GM21529 (cell line): Measurements from ENCODE around the gene WASF2.
"Not testable (repeated sequence)": the region's sequence is repeated elsewhere in the genome, so short reads cannot be mapped to it uniquely, and the experiment has no call there.

Source experiments
- ATAC-seq: cut with Tn5 transposase; IDR thresholded peaks from one replicate; pipeline ENCODE4 v1.9.1; 2021; ENCODE audit not compliant: unreplicated experiment

Gene WASF2

GRCh38 chr1:27501159-27501558, 11.2 kb upstream of the WASF2 start:
- not testable (repeated sequence) for ATAC-seq

GRCh38 chr1:27499142-27499541, 9.2 kb upstream of the WASF2 start:
- ATAC-seq: no peak

GRCh38 chr1:27496604-27497155, 6.7 kb upstream of the WASF2 start:
- no peak for ATAC-seq

GRCh38 chr1:27492796-27493195, 2.8 kb upstream of the WASF2 start:
- no peak for ATAC-seq

GRCh38 chr1:27491748-27492700, 2.1 kb upstream of the WASF2 start:
- ATAC-seq: no peak

GRCh38 chr1:27489501-27489972, 430 bp downstream of the WASF2 start:
- peak; percentile 20 for ATAC-seq

GRCh38 chr1:27487966-27488884, 1.7 kb downstream of the WASF2 start:
- ATAC-seq: no peak

- ATAC-seq: no peak
Observed at GRCh38 chr1:27485363-27485762, 4.6 kb downstream of the WASF2 start.

GRCh38 chr1:27483659-27484058, 6.3 kb downstream of the WASF2 start:
- ATAC-seq: no peak

GRCh38 chr1:27481994-27482620, 7.9 kb downstream of the WASF2 start:
- ATAC-seq: no peak

GRCh38 chr1:27478098-27478497, 11.9 kb downstream of the WASF2 start:
- no peak for ATAC-seq

- ATAC-seq: no peak
Observed at GRCh38 chr1:27476237-27476636, 13.7 kb downstream of the WASF2 start.

- no peak for ATAC-seq
Observed at GRCh38 chr1:27475720-27476119, 14.2 kb downstream of the WASF2 start.

- no peak for ATAC-seq
Observed at GRCh38 chr1:27473755-27474154, 16.2 kb downstream of the WASF2 start.

GRCh38 chr1:27472098-27472497, 17.9 kb downstream of the WASF2 start:
- not testable (repeated sequence) for ATAC-seq

- ATAC-seq: no peak
Observed at GRCh38 chr1:27471477-27471876, 18.5 kb downstream of the WASF2 start.

- no peak for ATAC-seq
Observed at GRCh38 chr1:27469334-27469733, 20.6 kb downstream of the WASF2 start.

GRCh38 chr1:27468378-27468777, 21.6 kb downstream of the WASF2 start:
- ATAC-seq: not testable (repeated sequence)

GRCh38 chr1:27464926-27465647, 24.9 kb downstream of the WASF2 start:
- ATAC-seq: no peak

- not testable (repeated sequence) for ATAC-seq
Observed at GRCh38 chr1:27463916-27464315, 26.1 kb downstream of the WASF2 start.
